ENCODE measurements around the gene BOK.

The BOK gene

GRCh38 chr2:241539616-241540374 lies 18.8 kb upstream of the BOK start:
- DNase-seq = no peak

- DNase-seq = no peak
Measured at GRCh38 chr2:241540401-241540770, 18.2 kb upstream of the BOK start.

DNA sequence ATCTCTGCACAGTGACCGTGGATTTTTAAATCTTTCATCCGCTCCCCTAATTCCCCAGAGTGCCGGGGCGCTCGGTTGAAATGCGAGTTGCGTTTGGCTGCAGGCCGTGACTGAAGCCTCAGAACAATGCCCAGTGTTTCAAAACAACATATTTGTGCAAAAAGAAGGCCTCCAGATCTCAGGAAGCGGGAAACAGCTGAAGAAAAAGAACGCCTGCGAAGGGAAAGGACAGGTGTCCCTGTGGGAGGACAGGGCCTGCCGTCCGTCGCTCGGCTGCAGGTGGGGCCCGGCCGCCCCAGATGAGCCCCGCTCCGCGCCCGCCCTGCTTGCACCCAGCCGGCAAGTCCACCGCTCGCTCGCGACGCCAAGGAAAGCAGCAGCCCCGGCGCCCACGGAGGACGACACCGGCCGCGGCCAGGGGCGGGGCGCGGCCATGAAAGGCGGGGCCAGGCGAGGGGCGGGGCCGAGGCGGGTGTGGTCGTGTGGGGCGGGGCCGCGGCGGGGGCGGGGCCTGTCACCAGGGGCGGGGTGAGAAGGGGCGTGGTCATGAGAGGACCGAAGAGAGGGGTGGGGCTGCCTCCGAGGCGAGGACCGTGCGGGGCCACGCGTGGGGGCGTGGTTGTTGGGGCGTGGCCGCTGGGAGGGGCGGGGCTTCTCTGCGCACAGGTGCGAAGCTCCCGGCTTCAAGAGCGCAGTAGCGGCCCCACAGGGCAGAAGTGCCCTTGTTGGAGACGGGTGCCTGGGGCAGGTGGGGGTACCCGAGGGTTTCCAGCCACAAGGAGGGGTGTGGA lies 17.6 kb upstream of the BOK start:
- peak; percentile 60 to 62 for DNase-seq

- no peak for DNase-seq
Measured at GRCh38 chr2:241541564-241542277, 16.8 kb upstream of the BOK start.

DNA sequence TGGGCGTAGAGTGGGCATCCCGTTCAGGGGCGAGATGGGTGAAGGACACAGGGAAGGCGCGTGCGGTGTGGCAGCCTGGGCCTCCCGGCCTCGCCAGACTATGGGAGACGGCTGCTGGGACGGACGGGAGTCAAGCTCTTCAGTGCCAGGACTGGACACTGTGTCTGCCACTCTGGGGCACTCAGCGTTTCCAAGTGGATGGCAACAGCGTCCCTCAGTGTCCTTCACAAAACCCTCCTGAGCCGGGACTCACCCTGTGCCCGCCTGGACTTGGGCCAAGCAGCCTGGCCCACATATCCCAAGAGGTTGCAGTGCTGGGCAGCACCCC lies 16.3 kb upstream of the BOK start:
- DNase-seq = no peak

- DNase-seq = no peak
Measured at GRCh38 chr2:241545106-241545505, 13.4 kb upstream of the BOK start.

DNA sequence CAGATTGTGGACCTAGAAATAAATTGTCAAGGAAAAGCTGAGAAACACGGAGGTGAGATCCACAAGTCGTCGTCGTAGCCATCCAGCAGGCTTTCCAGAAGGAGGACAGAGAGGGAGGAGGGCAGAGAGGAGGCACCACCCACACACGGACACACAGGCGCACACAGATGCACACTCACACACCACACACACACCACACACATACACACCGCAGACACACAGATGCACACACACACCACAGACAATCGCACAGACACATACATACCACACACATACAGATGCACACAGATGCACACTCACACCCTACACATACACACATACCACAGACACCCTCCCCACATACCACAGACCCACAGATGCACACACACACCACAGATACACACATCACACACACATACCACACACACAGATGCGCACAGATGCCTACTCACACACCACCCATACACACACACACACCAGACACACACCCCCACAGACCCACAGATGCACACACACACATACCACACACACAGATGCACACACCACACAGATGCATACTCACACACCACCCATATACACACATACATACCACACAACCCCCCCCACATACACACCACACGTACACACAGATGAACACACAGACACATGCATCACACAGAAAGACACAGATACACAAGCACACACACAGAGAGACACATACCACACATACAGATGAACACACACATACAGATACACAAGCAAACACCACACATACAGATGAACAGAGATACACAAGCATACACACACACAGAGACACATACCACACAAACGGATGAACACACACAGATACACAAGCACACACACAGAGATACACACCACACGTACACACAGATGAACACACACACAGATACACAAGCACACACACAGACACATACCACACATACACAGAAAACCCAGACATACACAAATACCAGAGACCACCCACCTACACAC lies 12.7 kb upstream of the BOK start:
- DNase-seq = no peak

- no peak for DNase-seq
Measured at GRCh38 chr2:241546771-241547498, 11.6 kb upstream of the BOK start.

- DNase-seq = no peak
Measured at GRCh38 chr2:241547781-241548450, 10.6 kb upstream of the BOK start.

GRCh38 chr2:241548451-241548835 lies 10.1 kb upstream of the BOK start:
- DNase-seq = no peak

- no peak for DNase-seq
Measured at GRCh38 chr2:241550616-241551580, 7.6 kb upstream of the BOK start.

DNA sequence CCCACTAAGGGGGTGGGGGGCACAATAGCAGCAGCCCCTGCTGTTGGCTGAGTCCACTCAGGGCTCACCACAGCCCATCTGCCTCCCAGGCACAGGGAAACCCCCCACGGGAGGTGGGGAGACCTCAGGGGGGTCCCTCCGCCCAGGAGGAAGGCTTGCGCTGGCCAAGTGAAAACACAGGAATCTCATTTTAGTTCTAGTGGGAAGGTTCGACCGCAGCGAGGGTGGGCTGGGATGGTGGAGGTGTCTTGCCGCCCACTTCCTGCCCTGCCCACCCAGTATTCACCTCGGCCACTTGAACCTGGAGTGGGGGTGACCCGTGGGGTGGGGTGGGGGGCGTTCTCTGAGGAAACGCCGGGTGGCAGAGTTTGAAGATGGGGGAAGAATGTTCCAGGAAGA lies 6.9 kb upstream of the BOK start:
- DNase-seq = no peak

GRCh38 chr2:241551998-241552737 lies 6.4 kb upstream of the BOK start:
- DNase-seq = no peak

GRCh38 chr2:241553512-241553830 lies 5.1 kb upstream of the BOK start:
- no peak for DNase-seq

DNA sequence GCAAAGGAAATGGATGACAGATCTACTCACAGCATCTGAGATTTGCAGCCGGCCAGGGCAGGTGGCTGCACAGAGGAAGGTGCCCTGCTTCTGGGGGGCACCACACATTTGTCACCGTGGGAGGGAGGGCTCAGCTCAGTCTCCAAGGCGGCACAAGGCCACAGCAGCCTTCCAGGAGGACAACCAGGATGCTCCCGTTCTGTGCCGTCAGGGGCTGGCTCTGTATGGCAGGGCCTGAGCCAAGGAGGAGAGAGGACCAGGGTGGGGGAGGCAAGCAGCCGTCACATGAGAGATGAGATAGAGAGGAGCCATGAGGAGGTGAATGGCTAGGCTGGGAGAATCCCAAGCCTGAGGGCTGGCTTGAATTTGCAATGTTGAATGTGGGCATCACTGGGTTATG lies 4.6 kb upstream of the BOK start:
- DNase-seq = no peak

DNA sequence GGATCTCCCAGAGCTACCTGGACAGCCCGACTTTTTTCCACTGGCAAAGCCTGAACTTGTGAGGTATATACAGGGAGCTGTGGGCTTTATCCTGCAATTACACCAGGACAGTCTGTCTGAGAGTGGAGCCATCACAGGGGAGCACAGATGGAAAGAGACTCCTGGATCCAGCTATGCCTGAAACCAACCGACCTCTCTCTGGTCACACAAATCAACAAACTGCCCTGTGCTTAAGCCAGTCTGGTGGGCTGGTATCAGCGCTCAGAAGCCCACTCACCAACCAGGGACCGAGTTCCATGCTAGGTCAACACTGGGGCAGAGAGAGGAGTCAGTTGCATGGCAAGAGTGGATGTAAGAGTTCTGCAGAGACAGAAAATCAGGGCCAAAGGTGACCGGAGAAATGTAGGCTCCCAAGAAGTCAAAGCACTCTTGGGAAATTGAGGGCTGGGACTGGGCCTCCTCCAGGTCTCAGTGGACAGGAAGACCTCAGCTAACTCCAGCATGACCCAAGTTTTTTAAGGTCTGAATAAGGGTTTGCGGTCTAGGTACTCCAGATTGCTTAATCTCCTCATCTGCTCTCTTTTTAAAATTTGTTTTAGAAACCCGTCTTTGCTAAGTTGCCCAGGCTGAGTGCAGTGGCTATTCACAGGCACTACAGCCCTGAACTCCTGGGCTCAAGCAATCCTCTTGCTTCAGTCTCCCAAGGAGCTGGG lies 3.8 kb upstream of the BOK start:
- no peak for DNase-seq

- DNase-seq = no peak
Measured at GRCh38 chr2:241555711-241556110, 2.8 kb upstream of the BOK start.

DNA sequence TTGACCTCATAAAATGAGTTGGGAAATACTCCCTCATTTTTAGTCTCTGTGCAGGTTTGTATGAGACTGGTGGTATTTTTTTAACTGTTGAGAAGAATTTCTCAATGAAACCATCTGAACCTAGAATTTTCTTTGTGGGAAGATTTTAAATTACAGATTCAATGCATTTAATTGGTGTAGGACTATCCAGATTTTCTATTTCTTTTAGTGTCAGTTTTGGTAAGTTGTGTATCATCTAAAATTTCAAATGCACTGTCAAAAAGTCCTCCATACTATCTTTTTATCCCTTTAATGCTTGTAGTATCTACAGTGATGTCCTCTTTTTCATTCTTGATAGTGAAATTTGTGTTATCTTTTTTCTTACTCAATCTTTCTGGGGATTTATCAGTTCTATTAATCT lies 1.8 kb upstream of the BOK start:
- no peak for DNase-seq
